Caki2 (cell line): ENCODE results near the gene MRGPRF. TPM values are rescaled to one million over a fixed set of nuclear protein-coding genes. Genes with fewer than 3 reads are reported as not detected.

Source experiments
- DNase-seq: peaks from one replicate; pipeline ENCODE4 v3.0.0-alpha.2; 2015; ENCODE audit warnings: low read depth
- in situ Hi-C: cut with HindIII; loops from 2 replicates; pipeline ENCODE4 v1.10.0; 2016; ENCODE audit warnings: low sequenced_read_pairs, low pct_unique_long_range_greater_than_20kb, mixed read lengths
- total RNA-seq: library from RNA; depleted of rRNA; stranded (reverse); fragments of >200 nt; shearing (Covaris generic); gene quantifications from 2 replicates; pipeline ENCODE4 v1.2.3, GENCODE V29; 2014; ENCODE audit warnings: low replicate concordance; rRNA removed

The MRGPRF gene
- total RNA-seq, 1 experiment from 2014 or later = not detected

GRCh38 chr11:68960294-68961071, 52.6 kb downstream of the MRGPRF start:
- in situ Hi-C loops = no loop called here
- DNase-seq = no peak

- no peak for DNase-seq
- in situ Hi-C loops = no loop called here
These were observed 53.4 kb downstream of the MRGPRF start for GRCh38 chr11:68959465-68960293.

- in situ Hi-C loops = no loop called here
- no peak for DNase-seq
These were observed 54.8 kb downstream of the MRGPRF start for GRCh38 chr11:68958211-68958610.

- no peak for DNase-seq
- in situ Hi-C loops = no loop called here
These were observed 56.3 kb downstream of the MRGPRF start for GRCh38 chr11:68956547-68957254.

- in situ Hi-C loops = no loop called here
- no peak for DNase-seq
These were observed 56.9 kb downstream of the MRGPRF start for GRCh38 chr11:68956142-68956541.

GRCh38 chr11:68955607-68955958, 57.5 kb downstream of the MRGPRF start:
- in situ Hi-C loops = no loop called here
- DNase-seq = no peak

- DNase-seq = no peak
- in situ Hi-C loops = no loop called here
These were observed 58.0 kb downstream of the MRGPRF start for GRCh38 chr11:68954836-68955606.

Other genes starting within 250 kb of the MRGPRF start
- 26.8 and 30.4 TPM in 2 replicates for gene CPT1A, start 171.3 kb downstream of the MRGPRF start, total RNA-seq
- gene MRPL21, start 109.4 kb downstream of the MRGPRF start, total RNA-seq = 83.5 and 94.0 TPM in 2 replicates
- gene IGHMBP2, start 109.4 kb downstream of the MRGPRF start, total RNA-seq = 2.1 and 9.8 TPM in 2 replicates
- not detected in 2 replicates for gene MRGPRD, start 32.3 kb downstream of the MRGPRF start, total RNA-seq
- 4.2 and 10.7 TPM in 2 replicates for gene TPCN2, start 35.7 kb upstream of the MRGPRF start, total RNA-seq
- gene SMIM38, start 142.7 kb upstream of the MRGPRF start, total RNA-seq = not detected in 2 replicates